SJCRH30 (cell line): ENCODE data around the gene PRKN. TPM values are rescaled to one million over a fixed set of nuclear protein-coding genes. Genes with fewer than 3 reads are reported as not detected.

Experiments used
- DNase-seq, 2 experiments: peaks; one replicate each; pipeline ENCODE4 v3.0.0-alpha.2; 2015 to 2020
- H3K27ac ChIP-seq: fragments of 250-450 bp; sonication (Bioruptor Pico); 2 replicates; pipeline ENCODE4 v1.5.1; 2020; ENCODE audit warnings: mild to moderate bottlenecking, moderate library complexity
- H3K27me3 ChIP-seq: fragments of 250-450 bp; sonication (Bioruptor Pico); 2 replicates; pipeline ENCODE4 v1.5.1; 2020; ENCODE audit warnings: mild to moderate bottlenecking, moderate library complexity
- H3K36me3 ChIP-seq: fragments of 250-450 bp; sonication (Bioruptor Pico); 2 replicates; pipeline ENCODE4 v1.5.1; 2020; ENCODE audit warnings: mild to moderate bottlenecking, moderate library complexity
- H3K4me1 ChIP-seq: fragments of 250-450 bp; sonication (Bioruptor Pico); 2 replicates; pipeline ENCODE4 v1.5.1; 2020; ENCODE audit warnings: mild to moderate bottlenecking, moderate library complexity
- H3K4me3 ChIP-seq: fragments of 250-450 bp; sonication (Bioruptor Pico); 2 replicates; pipeline ENCODE4 v1.5.1; 2020; ENCODE audit warnings: mild to moderate bottlenecking, moderate library complexity
- H3K9me3 ChIP-seq: fragments of 250-450 bp; sonication (Bioruptor Pico); replicated peaks from 2 replicates; pipeline ENCODE4 v1.5.1; 2020; ENCODE audit warnings: mild to moderate bottlenecking, moderate library complexity
- total RNA-seq: library from RNA; depleted of rRNA; stranded (reverse); fragments of >200 nt; shearing (Covaris generic); gene quantifications from 2 replicates; pipeline ENCODE4 v1.2.3, GENCODE V29; 2014

Gene PRKN
- total RNA-seq, 1 experiment from 2014 or later: not detected

DNA sequence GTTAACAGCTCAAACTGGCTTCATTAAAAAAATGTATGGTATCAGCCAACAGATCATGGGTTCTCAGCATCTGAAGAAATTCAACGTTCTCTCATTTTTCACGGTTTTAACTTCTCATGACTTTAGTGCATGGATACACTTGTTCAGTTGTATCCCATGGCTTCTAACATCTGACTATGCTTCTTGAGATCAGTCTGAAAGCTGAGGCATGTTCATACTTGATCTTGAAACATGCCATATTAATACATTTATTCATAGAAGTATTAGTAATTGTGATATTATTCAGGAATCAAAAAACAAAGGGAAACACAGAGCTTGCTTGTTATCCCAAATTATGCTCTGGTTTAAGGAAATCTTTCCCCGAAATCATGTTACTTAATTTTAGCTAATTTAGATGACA is 649.4 kb downstream of the PRKN start:
- H3K27ac ChIP-seq: no peak overlapping the region
- H3K36me3 ChIP-seq: no peaks in the 10 kb centered on the region
- no peak for DNase-seq
- no peaks in the 10 kb centered on the region for H3K9me3 ChIP-seq
- no peaks in the 10 kb centered on the region; the same call in 1 of the 2 replicates for H3K27me3 ChIP-seq
- H3K4me1 ChIP-seq: no peaks in the 10 kb centered on the region
- H3K4me3 ChIP-seq: no peak overlapping the region

DNA sequence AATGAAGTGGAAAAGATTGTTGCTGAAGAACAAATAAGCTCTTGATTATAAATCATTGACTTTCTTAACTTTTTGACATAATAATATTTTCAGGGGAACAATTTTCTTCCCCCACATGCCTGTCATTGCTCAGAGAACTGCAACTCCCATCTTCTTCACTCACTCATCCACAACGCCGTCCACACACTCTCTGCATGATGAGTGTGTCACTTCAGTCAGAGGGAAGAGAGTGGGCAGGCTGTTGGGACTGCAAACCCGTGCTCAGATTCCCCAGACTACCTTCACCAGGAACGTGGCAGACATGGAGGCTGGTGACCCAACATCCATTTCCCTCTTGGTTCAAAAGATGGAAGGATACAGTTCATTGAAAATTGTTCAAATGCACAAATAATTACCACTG is 650.8 kb downstream of the PRKN start:
- Histone ChIP-seq H3K27me3 (no peaks in the 10 kb centered on the region; the same call in 1 of the 2 replicates), H3K27ac (no peak overlapping the region), H3K36me3 (no peaks in the 10 kb centered on the region), H3K9me3 (no peaks in the 10 kb centered on the region), H3K4me3 (no peak overlapping the region), H3K4me1 (no peaks in the 10 kb centered on the region)
- no peak for DNase-seq

DNA sequence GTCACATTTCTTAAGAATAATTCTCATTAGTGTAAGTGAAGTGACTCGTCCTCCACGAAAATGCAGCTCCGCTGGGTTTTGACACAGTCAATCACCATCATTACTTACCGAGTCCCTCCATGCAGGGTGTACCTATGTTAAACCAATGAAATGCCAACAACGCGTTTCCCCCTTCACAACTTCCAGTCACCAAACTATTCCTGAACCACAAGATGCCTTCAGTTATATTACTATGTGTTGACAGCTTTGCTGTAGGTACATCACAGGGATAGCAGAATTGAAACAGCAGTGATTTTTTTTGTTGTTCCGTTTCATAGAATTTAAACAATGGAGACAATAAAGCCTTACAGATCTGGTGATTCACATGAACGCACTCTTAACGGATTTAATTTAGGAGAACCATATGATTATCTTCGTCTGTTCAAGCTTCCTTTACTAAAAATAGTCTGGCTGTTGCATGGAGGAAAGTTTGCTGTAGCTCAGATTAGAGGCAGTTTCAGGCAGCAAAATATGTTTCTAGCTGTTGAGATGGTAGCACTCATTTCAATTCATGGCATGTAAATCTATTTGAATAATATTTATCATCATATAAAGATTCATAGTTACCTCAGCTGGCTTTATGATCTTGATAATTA is 652.8 kb downstream of the PRKN start:
- H3K27me3 ChIP-seq: no peaks in the 10 kb centered on the region; the same call in 1 of the 2 replicates
- no peaks in the 10 kb centered on the region for H3K36me3 ChIP-seq
- no peak overlapping the region for H3K27ac ChIP-seq
- H3K4me3 ChIP-seq: no peak overlapping the region
- no peaks in the 10 kb centered on the region for H3K4me1 ChIP-seq
- no peaks in the 10 kb centered on the region for H3K9me3 ChIP-seq
- DNase-seq: no peak

DNA sequence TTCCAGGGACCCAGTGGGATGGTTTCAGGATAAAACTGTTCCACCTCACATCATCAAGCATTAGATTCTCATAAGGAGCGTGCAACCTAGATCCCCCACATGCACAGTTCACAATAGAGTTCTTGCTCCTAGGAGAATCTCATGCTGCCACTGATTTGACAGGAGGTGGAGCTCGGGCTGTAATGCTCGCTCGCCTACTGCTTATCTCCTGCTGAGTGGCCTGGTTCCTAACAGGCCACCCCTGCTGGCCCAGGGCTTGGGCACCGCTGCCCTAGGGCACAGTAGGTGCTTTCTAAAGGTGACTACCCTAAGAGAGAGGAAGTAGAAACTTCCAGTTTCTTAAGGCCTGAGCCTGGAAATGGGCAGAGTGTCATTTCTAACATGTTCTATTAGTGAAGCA is 656.9 kb downstream of the PRKN start:
- no peak for DNase-seq
- no peak overlapping the region for H3K27ac ChIP-seq
- peaks cover 3% of the 10 kb centered on the region; the same call in 1 of the 2 replicates for H3K9me3 ChIP-seq
- H3K27me3 ChIP-seq: no peaks in the 10 kb centered on the region
- H3K4me1 ChIP-seq: no peaks in the 10 kb centered on the region
- H3K36me3 ChIP-seq: no peaks in the 10 kb centered on the region
- no peak overlapping the region for H3K4me3 ChIP-seq

DNA sequence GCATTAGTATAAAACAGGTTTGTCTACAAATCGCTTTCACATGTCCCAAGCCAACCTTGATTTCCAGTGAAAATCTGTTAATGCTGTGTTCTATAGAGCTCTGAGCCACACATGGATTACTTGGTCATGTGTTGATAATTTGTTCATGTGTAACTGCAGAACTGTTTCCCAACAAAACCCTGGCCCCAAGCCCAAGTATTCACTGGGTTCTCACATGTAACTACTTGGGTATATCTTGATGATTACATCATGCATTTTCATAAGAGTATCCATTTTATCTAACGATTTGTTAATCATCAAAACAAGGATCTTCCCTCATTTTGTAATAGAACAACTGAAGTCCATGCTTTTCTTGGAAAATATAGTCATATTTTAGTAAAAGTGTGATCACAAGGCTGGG is 657.6 kb downstream of the PRKN start:
- no peak for DNase-seq
- Histone ChIP-seq H3K36me3 (no peaks in the 10 kb centered on the region), H3K9me3 (peaks cover 3% of the 10 kb centered on the region; the same call in 1 of the 2 replicates), H3K4me3 (no peak overlapping the region), H3K27me3 (no peaks in the 10 kb centered on the region), H3K4me1 (no peaks in the 10 kb centered on the region), H3K27ac (no peak overlapping the region)

DNA sequence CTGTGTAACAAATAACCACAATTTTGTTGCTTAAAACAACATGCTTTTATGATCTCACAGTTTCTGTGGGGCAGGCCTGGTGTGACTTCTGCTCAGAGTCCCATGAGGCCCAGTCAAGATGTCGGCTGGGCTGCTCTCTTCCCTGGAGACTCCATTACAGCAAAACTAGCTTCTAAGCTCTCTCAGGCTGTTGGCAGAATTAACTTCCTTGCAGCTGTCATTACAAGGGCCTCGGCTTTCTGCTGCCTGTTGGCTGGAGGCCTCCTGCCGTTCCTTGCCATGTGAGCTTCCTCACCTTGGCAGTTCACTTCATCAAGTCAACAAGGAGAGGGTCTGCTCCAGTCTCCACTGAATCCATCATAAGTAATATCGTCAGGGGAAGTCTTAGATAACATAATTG is 659.2 kb downstream of the PRKN start:
- H3K27ac ChIP-seq: no peak overlapping the region
- no peaks in the 10 kb centered on the region for H3K4me1 ChIP-seq
- peaks cover 3% of the 10 kb centered on the region; the same call in 1 of the 2 replicates for H3K9me3 ChIP-seq
- DNase-seq: peak; percentile 30 to 58
- no peaks in the 10 kb centered on the region for H3K36me3 ChIP-seq
- H3K4me3 ChIP-seq: no peak overlapping the region
- no peaks in the 10 kb centered on the region for H3K27me3 ChIP-seq

DNA sequence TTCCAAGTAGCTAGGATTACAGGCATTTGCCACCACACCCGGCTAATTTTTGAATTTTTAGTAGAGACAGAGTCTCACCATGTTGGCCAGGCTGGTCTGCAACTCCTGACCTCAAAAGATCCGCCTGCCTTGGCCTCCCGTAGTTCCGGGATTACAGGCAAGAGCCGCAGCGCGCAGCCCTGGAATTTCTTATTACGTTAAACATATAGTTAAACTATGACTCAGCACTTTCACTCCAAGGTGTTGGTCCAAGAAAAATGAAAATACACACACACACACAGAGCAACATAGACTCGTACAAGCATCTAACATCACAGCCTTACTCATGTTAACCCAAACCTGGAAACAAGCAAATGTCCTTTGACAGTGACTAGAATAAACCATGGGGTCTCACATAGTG is 663.9 kb downstream of the PRKN start:
- Histone ChIP-seq H3K9me3 (no peaks in the 10 kb centered on the region; the same call in 1 of the 2 replicates), H3K27me3 (peaks cover 9% of the 10 kb centered on the region; the same call in 1 of the 2 replicates), H3K27ac (no peak overlapping the region), H3K4me3 (no peak overlapping the region), H3K36me3 (no peaks in the 10 kb centered on the region), H3K4me1 (no peaks in the 10 kb centered on the region; the same call in 1 of the 2 replicates)
- DNase-seq: no peak

DNA sequence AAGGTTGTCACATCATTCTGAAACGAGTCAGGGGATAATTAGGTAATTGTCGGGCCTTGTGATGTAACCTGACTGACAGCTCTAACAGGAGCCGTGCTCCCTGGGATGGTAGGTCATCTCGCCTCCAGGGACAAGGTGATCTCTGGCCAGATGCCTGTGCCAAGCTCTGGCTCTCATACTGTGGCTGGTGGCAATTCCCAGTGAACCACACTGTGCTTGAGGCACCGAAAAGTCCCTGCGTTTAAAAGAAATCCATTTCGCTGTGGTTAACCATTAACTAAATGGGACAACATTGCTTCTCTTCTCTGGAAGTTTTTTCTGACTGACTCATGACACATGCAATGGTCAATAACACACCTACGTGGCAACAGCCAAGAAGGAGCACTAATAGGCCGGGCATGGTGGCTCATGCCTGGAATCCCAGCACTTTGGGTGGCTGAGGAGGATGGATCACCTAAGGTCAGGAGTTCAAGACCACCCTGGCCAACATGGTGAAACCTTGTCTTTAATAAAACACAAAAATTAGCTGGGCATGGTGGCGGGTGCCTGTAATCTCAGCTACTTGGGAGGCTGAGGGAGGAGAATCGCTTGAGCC is 669.2 kb downstream of the PRKN start:
- no peaks in the 10 kb centered on the region for H3K9me3 ChIP-seq
- DNase-seq: no peak
- H3K36me3 ChIP-seq: no peaks in the 10 kb centered on the region
- H3K4me1 ChIP-seq: no peaks in the 10 kb centered on the region; the same call in 1 of the 2 replicates
- no peak overlapping the region for H3K27ac ChIP-seq
- H3K27me3 ChIP-seq: peaks cover 9% of the 10 kb centered on the region; the same call in 1 of the 2 replicates
- H3K4me3 ChIP-seq: no peak overlapping the region

DNA sequence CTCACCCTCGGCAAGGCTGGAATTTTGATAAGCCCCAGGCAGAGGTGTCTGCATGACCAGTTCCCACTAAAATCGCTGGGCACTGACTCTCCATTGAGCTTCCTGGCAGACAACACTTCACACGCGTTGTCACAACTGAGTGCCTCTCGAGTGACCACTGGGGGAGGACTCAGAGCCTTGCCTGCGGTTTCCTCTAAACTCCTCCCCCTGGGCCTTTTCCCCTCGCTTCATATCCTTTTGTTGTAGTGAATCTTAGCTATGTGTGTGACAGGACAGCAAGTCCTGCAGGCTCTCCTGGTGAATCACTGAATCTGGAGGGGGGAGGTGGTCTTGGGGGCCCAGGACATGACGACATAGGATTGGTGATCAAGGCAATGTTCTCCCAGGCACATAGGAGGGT is 670.8 kb downstream of the PRKN start:
- peak; percentile 38 to 51 for DNase-seq
- H3K27ac ChIP-seq: no peak overlapping the region

DNA sequence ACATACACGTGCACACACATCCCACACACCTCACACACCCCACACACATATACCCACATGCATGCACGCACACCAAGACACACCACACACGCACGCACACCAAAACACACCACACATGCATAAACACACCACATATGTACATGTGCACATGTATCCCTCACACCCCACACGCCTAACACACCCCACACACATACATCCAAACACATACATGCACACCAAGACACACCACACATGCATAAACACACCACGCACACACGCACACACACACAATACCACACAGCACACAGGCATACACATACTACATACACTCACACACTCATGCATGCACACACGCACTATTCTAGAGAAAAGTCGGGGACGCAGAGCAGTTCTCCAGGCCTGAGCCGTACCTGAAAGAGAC is 671.5 kb downstream of the PRKN start:
- H3K4me1 ChIP-seq: no peaks in the 10 kb centered on the region; the same call in 1 of the 2 replicates
- no peaks in the 10 kb centered on the region for H3K36me3 ChIP-seq
- H3K4me3 ChIP-seq: no peak overlapping the region
- H3K9me3 ChIP-seq: no peaks in the 10 kb centered on the region
- DNase-seq: no peak
- no peak overlapping the region for H3K27ac ChIP-seq
- peaks cover 6% of the 10 kb centered on the region; the same call in 1 of the 2 replicates for H3K27me3 ChIP-seq

More for the DNA sequence above, 670.8 kb downstream of the PRKN start:
- no peaks in the 10 kb centered on the region for H3K36me3 ChIP-seq
- H3K4me1 ChIP-seq: no peaks in the 10 kb centered on the region; the same call in 1 of the 2 replicates
- no peak overlapping the region for H3K4me3 ChIP-seq
- peaks cover 9% of the 10 kb centered on the region; the same call in 1 of the 2 replicates for H3K27me3 ChIP-seq
- H3K9me3 ChIP-seq: no peaks in the 10 kb centered on the region

DNA sequence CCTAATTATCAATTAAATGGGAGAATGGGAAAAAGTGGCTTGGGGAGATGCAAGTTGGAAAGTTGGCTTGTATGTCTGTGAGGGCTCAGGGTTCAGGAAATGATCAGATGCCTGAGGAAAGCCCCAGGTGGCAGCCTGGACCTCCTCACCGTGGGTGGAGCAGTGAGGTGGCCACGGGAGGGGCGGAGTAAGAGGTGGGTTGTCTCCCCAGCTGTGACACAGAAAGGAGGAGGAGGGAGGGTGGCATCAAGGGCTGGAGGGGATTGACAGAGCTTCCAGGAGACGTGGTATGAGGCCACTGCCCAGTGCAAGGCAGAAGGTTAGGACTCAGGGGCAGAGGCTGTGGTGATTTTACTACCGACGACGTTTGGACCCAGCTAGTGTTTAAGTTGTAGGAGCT is 672.2 kb downstream of the PRKN start:
- Histone ChIP-seq H3K4me1 (no peaks in the 10 kb centered on the region; the same call in 1 of the 2 replicates), H3K36me3 (no peaks in the 10 kb centered on the region), H3K9me3 (no peaks in the 10 kb centered on the region), H3K27me3 (peaks cover 4% of the 10 kb centered on the region; the same call in 1 of the 2 replicates), H3K27ac (no peak overlapping the region), H3K4me3 (no peak overlapping the region)
- DNase-seq: no peak

DNA sequence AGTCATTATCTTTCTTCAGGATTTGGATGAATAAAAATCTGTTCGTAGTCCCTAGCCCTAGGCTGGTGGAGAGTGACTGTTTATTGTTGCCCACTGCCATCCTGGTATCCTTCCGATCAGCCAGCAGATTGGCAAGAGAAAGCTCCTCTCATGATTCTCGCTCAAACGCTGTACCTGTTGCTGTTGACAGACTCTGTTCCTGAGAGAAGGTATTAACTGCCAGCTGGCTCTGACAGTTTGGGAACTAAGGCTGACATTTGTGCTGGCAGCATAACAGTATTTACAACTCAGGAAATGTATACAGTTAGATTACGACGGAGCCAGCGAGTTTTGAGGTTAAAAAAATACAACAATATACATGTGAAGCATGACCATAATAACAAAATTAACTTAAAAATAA is 674.5 kb downstream of the PRKN start:
- Histone ChIP-seq H3K9me3 (no peaks in the 10 kb centered on the region), H3K4me3 (no peak overlapping the region), H3K4me1 (no peaks in the 10 kb centered on the region), H3K27ac (no peak overlapping the region), H3K36me3 (no peaks in the 10 kb centered on the region), H3K27me3 (peaks cover 4% of the 10 kb centered on the region)
- peak in 1 of 2 experiments; percentile 16 for DNase-seq

DNA sequence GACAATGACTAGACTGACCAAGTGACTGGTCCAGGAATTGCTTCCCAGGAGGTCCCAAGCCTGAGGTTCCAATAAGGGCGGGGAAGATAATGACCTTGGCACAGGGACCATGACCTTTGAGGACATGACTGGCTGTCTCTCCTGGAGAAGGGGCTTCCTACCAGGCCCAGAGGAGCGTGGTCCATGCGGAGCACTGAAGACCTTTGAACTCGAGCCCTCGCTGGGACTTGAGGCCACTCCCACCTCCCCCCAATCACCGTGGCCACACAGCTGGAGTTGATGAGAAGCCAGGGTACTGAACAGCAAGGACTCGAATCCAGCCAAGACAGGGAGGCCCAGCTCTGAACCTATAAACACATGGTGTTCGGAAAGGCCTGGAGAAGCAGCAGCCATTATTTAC is 677.0 kb downstream of the PRKN start:
- Histone ChIP-seq H3K27ac (no peak overlapping the region), H3K9me3 (no peaks in the 10 kb centered on the region), H3K4me3 (no peak overlapping the region), H3K4me1 (no peaks in the 10 kb centered on the region), H3K36me3 (no peaks in the 10 kb centered on the region), H3K27me3 (peaks cover 4% of the 10 kb centered on the region)
- DNase-seq: no peak

DNA sequence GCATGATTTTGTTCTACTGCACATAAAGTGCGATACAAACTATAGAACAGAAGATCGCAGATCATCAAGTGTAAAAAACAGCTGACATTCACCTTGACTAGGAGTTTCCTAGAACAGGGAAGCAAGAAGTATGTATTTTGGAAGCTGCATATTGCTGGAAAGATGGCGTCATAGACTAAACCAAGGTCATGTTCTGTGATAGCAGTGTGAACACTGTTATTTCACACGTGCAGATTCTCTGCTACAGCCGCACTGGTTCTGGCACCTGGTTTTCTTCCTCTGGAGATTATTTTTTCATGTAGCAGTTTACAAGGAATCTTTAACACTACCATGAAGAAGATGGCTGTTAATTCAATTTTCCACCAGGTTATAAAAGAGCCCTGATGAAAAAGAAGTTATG is 681.2 kb downstream of the PRKN start:
- no peaks in the 10 kb centered on the region for H3K9me3 ChIP-seq
- H3K4me1 ChIP-seq: no peaks in the 10 kb centered on the region
- H3K4me3 ChIP-seq: no peak overlapping the region
- no peaks in the 10 kb centered on the region; the same call in none of the 2 replicates for H3K27me3 ChIP-seq
- H3K27ac ChIP-seq: no peak overlapping the region
- DNase-seq: no peak
- no peaks in the 10 kb centered on the region for H3K36me3 ChIP-seq

DNA sequence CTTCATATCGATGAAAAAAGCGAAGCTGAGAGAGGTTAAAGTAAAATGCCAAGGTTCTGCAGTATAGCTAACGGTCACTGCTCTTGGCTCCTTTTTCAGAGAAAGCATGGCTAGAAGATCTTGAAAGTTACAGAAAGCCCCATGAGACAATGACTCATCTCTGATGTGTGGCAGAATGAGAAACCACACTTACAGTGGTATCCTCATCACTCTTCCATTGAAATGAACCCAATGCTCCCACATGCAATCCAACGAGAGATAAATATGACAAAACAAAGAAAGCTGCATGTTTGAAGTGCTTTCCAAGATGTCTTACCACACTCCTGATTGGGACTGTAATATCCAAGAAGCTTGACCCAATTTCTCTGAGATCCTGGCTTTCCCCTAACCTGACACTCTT is 694.9 kb downstream of the PRKN start:
- no peaks in the 10 kb centered on the region for H3K4me1 ChIP-seq
- no peaks in the 10 kb centered on the region; the same call in 1 of the 2 replicates for H3K27me3 ChIP-seq
- no peak overlapping the region for H3K27ac ChIP-seq
- no peak for DNase-seq
- H3K9me3 ChIP-seq: no peaks in the 10 kb centered on the region
- no peaks in the 10 kb centered on the region for H3K36me3 ChIP-seq
- H3K4me3 ChIP-seq: no peak overlapping the region
